Measurements from ENCODE around the gene VKORC1.
"Not testable (repeated sequence)": the region's sequence is repeated elsewhere in the genome, so short reads cannot be mapped to it uniquely, and the experiment has no call there.

VKORC1 gene

DNA sequence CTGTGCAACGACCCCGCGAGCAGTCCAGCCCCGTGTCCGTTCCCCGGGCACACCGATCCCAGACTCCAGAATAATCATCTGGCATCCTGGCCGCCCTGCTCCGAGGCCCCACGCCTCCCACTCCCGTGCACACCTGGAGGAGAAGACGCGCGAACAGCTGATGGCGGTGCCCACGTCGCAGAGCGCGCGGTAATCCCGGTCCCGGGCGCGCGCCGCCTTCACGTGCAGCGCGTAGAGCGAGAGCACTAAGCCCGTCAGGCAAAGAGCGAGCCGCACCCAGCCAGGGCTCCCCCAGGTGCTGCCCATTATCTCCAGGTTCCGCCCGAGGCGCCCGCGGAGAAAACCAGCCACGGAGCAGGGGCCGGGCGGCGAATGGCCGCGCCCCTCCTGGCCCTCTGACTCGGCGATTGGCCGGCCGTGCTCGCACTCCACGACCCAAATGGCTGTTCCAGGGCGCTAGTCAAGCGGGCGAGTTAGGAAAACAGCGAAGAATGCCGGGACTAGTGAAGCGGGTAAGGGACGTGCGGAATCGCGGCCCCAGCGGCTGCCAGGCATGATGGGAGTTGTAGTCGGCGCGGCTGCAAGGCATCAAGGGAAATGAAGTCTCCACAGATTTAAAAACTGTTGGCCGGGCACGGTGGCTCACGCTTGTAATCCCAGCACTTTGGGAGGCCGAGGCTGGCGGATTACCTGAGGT lies at the start of gene VKORC1:
Gene VKORC1, minus strand, starts transcription at position 374 of the 697 bp plus-strand sequence. Its CDS starts 68 bp downstream, at position 306.
- peak; percentile 74 for DNase-seq

DNA sequence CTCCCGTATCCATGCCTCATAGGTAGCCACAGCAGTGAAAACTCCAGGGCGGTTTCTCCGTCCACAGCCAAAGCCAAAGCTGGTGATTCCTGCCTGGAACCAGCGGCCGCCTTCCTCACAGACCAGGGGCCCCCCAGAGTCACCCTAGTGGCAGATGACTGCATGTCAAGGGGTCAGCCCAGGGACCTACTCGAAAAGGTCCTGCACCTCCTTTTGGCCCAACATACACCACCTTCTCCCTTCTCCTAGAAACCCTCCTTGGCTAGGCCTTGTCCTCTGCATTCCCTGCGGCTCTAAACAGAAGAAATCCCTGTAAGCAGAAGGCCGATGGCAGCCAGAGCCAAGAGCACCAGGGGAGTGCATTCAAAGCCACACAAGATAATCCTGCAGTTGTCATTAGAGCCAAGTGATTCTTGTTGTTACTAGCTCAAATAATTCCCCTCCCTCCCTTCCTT lies 49.1 kb upstream of the VKORC1 start:
- no peak for DNase-seq

GRCh38 chr16:31143011-31143693 lies 48.6 kb upstream of the VKORC1 start:
- no peak for DNase-seq

- peak; percentile 95 for DNase-seq
These were observed 47.8 kb upstream of the VKORC1 start for GRCh38 chr16:31142109-31143010.

- no peak for DNase-seq
These were observed 47.0 kb upstream of the VKORC1 start for GRCh38 chr16:31141489-31142108.

- not testable (repeated sequence) for DNase-seq
These were observed 46.5 kb upstream of the VKORC1 start for GRCh38 chr16:31141071-31141469.

DNA sequence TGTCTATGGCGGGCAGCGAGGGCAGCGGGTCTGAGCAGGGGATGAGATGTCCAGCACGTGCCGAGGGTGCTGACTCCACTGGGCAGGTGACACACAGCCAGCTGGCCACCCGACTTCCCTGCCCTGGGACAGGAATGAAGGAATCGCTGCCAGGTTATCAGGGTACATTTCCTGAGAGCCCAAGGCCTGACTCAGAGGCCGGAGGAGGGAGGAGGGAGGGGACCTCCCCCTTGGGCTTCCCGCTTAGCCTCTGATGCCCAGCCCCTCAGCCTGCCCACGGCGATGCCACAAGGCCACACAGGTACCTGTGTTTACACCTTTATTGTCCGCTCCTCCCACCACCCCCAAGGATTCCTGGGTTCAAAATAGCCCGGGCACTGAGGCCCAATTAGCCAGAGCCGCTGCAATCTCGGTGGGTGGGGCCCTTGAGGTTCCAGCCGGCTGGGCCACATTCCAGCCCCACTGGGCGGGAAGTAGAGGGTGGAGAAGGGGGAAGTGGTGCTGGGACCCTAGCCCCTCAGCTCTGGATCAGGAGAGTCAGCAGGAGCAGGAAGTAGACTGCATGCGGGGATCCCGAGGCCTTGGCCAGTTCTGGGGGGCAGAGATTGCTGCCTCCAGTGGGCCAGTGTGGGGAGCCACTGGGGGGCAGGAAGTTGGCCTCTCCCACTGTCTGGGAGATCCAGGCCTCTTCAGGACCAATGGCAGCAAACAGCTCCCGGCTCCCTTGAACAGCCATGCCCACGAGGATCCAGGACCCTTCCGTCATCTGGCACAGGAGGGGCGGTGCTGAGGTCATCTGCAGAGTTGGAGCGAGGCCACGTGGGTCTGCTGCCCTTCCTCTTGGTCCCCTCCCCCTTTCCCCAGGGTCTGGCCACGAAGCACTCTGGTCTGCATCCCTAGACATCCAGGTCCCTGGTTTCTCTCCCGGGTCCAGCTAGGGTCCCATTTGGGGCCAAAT lies 44.3 kb upstream of the VKORC1 start:
- no peak for DNase-seq

DNA sequence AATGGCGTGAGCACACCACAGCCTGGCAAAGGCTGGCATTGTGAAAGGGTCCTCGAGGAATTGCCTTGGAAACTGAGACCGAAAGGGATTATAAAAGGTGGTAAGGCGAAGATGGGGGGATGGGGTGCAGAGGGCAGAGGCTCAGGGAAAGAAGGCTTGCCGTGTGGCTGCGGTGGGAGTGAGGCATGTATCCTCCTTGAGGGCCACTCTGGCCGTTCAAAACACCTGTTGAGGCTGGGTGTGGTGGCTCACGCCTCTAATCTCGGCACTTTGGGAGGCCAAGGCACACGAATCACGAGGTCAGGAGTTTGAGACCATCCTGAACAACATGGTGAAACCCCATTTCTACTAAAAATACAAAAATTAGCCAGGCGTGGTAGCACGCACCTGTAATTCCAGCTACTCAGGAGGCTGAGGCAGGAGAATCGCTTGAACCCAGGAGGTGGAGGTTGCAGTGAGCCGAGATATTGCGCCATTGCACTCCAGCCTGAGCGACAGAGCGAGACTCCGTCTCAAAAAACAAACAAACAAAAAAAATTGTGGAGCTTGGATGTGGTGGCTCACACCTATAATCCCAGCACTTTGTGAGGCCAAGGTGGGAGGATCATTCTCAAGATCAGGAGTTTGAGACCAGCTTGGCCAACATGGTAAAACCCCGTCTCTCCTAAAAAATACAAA lies 42.4 kb upstream of the VKORC1 start:
- not testable (repeated sequence) for DNase-seq

DNA sequence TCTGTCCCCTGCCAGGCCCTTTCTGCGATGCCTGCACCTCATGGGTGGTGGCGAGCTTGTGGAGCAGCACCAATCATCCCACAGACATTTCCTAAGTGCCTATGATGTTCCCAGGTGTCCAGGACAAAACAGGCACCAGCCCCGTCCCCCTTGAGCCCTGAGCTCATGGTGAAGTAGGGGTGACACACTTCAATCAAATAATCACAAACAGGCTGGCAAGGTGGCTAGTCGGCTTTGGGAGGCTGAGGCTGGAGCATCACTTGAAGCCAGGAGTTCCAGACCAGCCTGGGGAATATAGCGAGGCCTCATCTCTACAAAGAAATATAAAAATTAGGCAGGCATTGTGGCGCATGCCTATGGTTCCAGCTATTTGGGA lies 41.7 kb upstream of the VKORC1 start:
- DNase-seq = no peak

DNA sequence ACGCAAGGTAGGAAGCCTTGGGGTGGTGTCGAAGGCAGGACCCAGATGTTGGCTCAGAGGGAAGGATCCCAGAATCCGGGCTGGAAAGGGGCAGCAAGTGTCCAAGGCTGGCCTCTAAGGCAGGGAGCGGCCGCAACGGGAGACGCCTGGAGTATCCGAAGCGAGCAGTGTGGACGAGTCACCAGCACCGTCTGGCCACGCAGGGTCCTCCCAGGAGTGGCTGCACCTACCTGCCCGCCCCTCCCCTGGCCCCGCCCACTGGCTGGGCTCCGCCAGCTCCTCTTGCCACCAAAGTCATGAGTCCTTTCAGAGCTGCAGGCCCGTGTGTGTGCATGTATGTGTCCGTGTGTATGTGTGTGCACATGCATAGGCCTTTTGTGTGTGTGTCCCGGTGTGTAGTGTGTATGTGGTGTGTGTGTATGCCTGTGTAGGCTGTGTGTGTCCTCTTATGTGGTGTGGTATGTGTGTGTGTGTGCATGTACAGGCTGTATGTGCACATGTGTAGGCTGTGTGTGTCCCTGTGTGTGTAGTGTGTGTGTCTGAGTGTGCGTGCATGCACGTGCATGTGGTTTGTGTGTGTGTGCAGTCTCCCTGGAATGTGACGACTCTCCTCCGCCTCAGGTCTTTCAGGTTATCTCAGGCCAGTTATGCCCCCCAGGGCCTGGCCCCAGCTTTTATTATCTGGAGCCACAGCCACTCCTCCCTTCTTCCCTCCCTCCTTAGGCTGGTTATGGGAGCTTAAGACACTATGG lies 41.1 kb upstream of the VKORC1 start, which contains the start of gene PRSS8:
Gene PRSS8, minus strand, starts transcription at position 193 of the 752 bp plus-strand sequence. CDS start 229 bp downstream, outside the sequence.
- no peak for DNase-seq

- no peak for DNase-seq
These were observed 40.3 kb upstream of the VKORC1 start for GRCh38 chr16:31134625-31135534.

DNA sequence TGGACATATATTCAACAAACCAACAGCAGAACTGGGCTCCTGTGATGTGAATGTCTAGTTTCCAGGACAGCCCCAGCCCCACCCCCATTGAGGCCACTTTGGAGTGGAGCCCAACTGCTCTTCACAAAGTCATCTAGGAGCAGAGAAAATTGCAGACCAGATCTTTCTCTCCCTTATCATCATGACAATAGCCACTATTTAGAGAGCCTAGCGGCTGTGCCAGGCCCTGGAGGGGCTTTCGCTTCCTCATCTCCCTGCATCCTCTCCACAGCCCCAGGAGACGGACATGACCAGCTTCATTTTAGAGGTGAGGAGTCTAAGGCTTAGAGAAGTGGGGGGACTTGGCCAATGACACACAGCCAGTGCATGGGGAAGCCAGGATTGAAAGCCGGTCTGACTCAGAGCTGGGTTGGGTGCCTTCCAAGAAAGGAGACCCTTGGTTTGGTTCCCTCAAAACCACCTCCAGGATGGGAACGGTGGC lies 39.5 kb upstream of the VKORC1 start:
- no peak for DNase-seq

- no peak for DNase-seq
These were observed 38.5 kb upstream of the VKORC1 start for GRCh38 chr16:31133046-31133501.

DNA sequence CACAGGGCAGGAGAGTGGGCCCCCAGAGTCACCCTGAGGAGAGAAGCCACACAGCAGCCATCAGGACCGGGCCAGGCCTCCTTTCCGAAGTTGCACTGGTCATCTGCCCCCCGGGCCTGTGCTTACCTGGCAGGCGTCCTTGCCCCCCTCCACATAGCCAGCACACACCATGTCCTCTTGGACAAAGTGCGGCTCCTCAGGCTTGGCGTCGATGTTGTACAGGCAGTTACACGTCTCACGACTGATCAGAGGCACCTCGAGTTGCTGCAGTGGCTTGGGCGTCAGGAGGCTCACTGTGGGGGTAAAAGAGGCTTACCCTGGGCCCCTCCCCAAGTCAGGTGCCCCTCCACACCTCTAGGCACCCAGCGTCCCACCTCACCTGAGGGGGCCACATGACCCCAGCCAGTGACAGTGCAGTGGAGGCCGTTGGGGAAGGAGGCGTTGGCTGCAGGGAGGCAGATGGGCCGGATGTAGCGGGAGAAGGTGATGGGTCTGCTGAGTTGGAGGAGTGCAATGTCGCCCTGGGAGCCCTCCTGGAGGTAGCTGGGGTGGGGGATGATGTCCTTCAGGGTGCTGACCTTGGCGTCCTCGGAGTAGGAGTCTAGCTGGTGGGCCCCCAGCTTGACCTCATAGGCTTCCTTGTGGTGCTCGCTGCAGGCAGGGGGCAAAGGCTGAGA lies 37.8 kb upstream of the VKORC1 start:
- DNase-seq = no peak

- no peak for DNase-seq
These were observed 37.3 kb upstream of the VKORC1 start for GRCh38 chr16:31131841-31132271.

DNA sequence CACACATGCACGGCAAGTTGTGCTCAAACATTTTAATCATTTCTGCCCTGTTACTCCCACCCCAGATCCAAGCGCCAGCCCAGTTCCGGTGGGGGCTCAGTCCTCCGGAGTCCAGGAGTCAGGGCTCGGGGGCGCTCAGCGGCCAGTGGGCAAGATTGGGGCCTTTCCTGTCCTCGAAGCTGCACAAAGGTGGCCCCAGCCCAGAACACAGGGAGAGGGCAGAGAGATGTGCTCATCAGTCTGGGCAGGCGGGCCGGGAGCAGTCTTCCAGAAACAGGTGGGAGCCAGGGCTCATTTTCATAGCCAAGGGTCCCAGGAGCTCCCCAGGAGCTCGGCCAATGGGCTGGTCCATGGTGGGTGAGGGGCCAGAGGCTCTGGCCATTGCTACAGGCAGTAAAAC lies 36.8 kb upstream of the VKORC1 start:
- no peak for DNase-seq

DNA sequence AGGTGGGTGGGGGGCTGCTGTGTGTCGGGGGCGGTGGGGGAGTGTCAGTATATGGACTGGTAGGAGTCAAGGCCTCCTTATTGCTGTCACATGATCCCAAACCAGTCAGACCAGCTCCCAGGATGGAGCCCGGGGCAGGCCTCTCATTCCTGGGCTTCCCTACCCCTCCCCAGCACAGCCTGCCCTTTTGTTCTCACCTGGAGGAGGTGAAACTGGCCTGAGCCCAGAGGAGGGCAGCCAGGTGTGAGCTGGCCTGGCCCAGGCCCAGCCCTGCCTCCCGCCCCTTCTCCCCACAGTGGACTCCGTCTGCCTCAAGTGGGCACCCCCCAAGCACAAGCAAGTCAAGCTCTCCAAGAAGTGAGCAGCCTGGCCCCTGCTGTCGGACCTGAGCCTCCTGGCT lies 36.3 kb upstream of the VKORC1 start:
- DNase-seq = no peak

GRCh38 chr16:31130336-31130891 lies 35.8 kb upstream of the VKORC1 start:
- DNase-seq = no peak

All from GOT3 (cell line).